ENCODE data around the gene GCM1. TPM values are rescaled to one million over a fixed set of nuclear protein-coding genes. Genes with fewer than 3 reads are reported as not detected.

The GCM1 gene
- total RNA-seq, 1 experiment from 2014 or later: 0.24 TPM

GRCh38 chr6:53154794-53155193, 6.2 kb upstream of the GCM1 start:
- DNase-seq (ENCODE audit: low spot score): no peak
- H3K27me3 ChIP-seq (replicated peaks; ENCODE audit: insufficient read depth, low read depth, low read length, poor library complexity): no peaks in the 10 kb centered on the region
- CTCF ChIA-PET: no interaction called here
- POLR2A ChIA-PET (ENCODE audit: low non-redundant PET): no interaction called here
- H3K27ac ChIP-seq (ENCODE audit: low read depth, low read length, poor library complexity, severe bottlenecking): no peak overlapping the region
- no peaks in the 10 kb centered on the region for H3K36me3 ChIP-seq (ENCODE audit: insufficient read depth, low read length, poor library complexity, severe bottlenecking)
- TF ChIP-seq, protein P1, sequence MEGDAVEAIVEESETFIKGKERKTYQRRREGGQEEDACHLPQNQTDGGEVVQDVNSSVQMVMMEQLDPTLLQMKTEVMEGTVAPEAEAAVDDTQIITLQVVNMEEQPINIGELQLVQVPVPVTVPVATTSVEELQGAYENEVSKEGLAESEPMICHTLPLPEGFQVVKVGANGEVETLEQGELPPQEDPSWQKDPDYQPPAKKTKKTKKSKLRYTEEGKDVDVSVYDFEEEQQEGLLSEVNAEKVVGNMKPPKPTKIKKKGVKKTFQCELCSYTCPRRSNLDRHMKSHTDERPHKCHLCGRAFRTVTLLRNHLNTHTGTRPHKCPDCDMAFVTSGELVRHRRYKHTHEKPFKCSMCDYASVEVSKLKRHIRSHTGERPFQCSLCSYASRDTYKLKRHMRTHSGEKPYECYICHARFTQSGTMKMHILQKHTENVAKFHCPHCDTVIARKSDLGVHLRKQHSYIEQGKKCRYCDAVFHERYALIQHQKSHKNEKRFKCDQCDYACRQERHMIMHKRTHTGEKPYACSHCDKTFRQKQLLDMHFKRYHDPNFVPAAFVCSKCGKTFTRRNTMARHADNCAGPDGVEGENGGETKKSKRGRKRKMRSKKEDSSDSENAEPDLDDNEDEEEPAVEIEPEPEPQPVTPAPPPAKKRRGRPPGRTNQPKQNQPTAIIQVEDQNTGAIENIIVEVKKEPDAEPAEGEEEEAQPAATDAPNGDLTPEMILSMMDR (conservative IDR thresholded peaks at IDR 0.05; ENCODE audit: low read depth, low read length): no peak
- no peak for TF ChIP-seq EZH2 (IDR thresholded peaks at IDR 0.05; ENCODE audit: borderline replicate concordance, low read depth, low read length, poor library complexity, severe bottlenecking)
- BruUV-seq (replicated peaks): no TSS peak
- H3K4me1 ChIP-seq (ENCODE audit: insufficient read depth, low read length, poor library complexity, severe bottlenecking): no peaks in the 10 kb centered on the region
- intact Hi-C loops (cut with micrococcal nuclease; ENCODE audit: unreplicated experiment): no loop called here
- no peaks in the 10 kb centered on the region for H3K9me3 ChIP-seq (ENCODE audit: low read depth, low read length, poor library complexity, severe bottlenecking)
- no peak overlapping the region for H3K4me3 ChIP-seq (ENCODE audit: low read depth, low read length, poor library complexity, severe bottlenecking)

GRCh38 chr6:53154071-53154470, 5.4 kb upstream of the GCM1 start:
- H3K4me3 ChIP-seq (ENCODE audit: low read depth, low read length, poor library complexity, severe bottlenecking): no peak overlapping the region
- no peaks in the 10 kb centered on the region for H3K36me3 ChIP-seq (ENCODE audit: insufficient read depth, low read length, poor library complexity, severe bottlenecking)
- no peaks in the 10 kb centered on the region for H3K9me3 ChIP-seq (ENCODE audit: low read depth, low read length, poor library complexity, severe bottlenecking)
- no peaks in the 10 kb centered on the region for H3K4me1 ChIP-seq (ENCODE audit: insufficient read depth, low read length, poor library complexity, severe bottlenecking)
- intact Hi-C loops (cut with micrococcal nuclease; ENCODE audit: unreplicated experiment): no loop called here
- DNase-seq (ENCODE audit: low spot score): no peak
- no peaks in the 10 kb centered on the region for H3K27me3 ChIP-seq (replicated peaks; ENCODE audit: insufficient read depth, low read depth, low read length, poor library complexity)
- TF ChIP-seq EZH2 (IDR thresholded peaks at IDR 0.05; ENCODE audit: borderline replicate concordance, low read depth, low read length, poor library complexity, severe bottlenecking): no peak
- TF ChIP-seq, protein P1 (conservative IDR thresholded peaks at IDR 0.05; ENCODE audit: low read depth, low read length): no peak
- no peak overlapping the region for H3K27ac ChIP-seq (ENCODE audit: low read depth, low read length, poor library complexity, severe bottlenecking)
- CTCF ChIA-PET: no interaction called here
- BruUV-seq (replicated peaks): no TSS peak
- POLR2A ChIA-PET (ENCODE audit: low non-redundant PET): no interaction called here

- CTCF ChIA-PET: no interaction called here
- no peak overlapping the region for H3K27ac ChIP-seq (ENCODE audit: low read depth, low read length, poor library complexity, severe bottlenecking)
These were observed 3.9 kb upstream of the GCM1 start for GRCh38 chr6:53152576-53152975.

More at GRCh38 chr6:53152576-53152975, 3.9 kb upstream of the GCM1 start:
- no TSS peak for BruUV-seq (replicated peaks)
- POLR2A ChIA-PET (ENCODE audit: low non-redundant PET): no interaction called here
- no peaks in the 10 kb centered on the region for H3K27me3 ChIP-seq (replicated peaks; ENCODE audit: insufficient read depth, low read depth, low read length, poor library complexity)
- no peak for DNase-seq (ENCODE audit: low spot score)
- no peaks in the 10 kb centered on the region for H3K4me1 ChIP-seq (ENCODE audit: insufficient read depth, low read length, poor library complexity, severe bottlenecking)
- no peak overlapping the region for H3K4me3 ChIP-seq (ENCODE audit: low read depth, low read length, poor library complexity, severe bottlenecking)
- intact Hi-C loops (cut with micrococcal nuclease; ENCODE audit: unreplicated experiment): no loop called here
- TF ChIP-seq, protein P1 (conservative IDR thresholded peaks at IDR 0.05; ENCODE audit: low read depth, low read length): no peak
- no peak for TF ChIP-seq EZH2 (IDR thresholded peaks at IDR 0.05; ENCODE audit: borderline replicate concordance, low read depth, low read length, poor library complexity, severe bottlenecking)
- H3K36me3 ChIP-seq (ENCODE audit: insufficient read depth, low read length, poor library complexity, severe bottlenecking): no peaks in the 10 kb centered on the region
- H3K9me3 ChIP-seq (ENCODE audit: low read depth, low read length, poor library complexity, severe bottlenecking): no peaks in the 10 kb centered on the region
